Measurements from ENCODE around the gene ADAM30. TPM values are rescaled to one million over a fixed set of nuclear protein-coding genes. Genes with fewer than 3 reads are reported as not detected.

The ADAM30 gene
- total RNA-seq, 1 donor, result under 0.01 TPM

DNA sequence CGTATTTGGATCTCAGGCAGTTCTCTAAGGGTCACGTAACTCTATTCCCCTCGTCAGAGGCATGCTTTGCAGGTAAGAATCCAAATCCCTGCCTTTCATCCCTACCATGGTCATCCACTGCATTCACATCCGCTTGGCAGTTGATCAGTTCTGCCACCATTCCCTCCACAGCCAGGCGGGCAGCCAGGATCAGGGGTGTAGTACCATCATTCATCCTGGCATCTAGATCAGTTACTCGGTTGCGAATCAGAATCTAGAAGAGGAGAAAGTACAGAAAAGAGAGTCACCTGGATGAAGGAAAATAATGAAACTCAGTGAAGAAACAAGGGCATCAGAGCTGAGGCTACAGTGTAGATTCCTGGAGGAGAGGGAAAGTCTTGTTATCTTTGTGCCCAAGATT, 22.0 kb upstream of the ADAM30 start:
- no peak for TF ChIP-seq CTCF (IDR thresholded peaks at IDR 0.05; ENCODE audit: insufficient read depth, low read depth, low read length)
- no peak for DNase-seq (ENCODE audit: low read depth)
- H3K4me3 ChIP-seq (ENCODE audit: low read depth, low read length), result no peak overlapping the region

- no peak overlapping the region for H3K4me3 ChIP-seq (ENCODE audit: low read depth, low read length)
- TF ChIP-seq CTCF (IDR thresholded peaks at IDR 0.05; ENCODE audit: insufficient read depth, low read depth, low read length), result no peak
- no peak for DNase-seq (ENCODE audit: low read depth)
Measured at GRCh38 chr1:119917304-119918055, 21.2 kb upstream of the ADAM30 start.

- H3K4me3 ChIP-seq (ENCODE audit: low read depth, low read length), result no peak overlapping the region
- no peak for TF ChIP-seq CTCF (IDR thresholded peaks at IDR 0.05; ENCODE audit: insufficient read depth, low read depth, low read length)
- DNase-seq (ENCODE audit: low read depth), result no peak
Measured at GRCh38 chr1:119915517-119915916, 19.2 kb upstream of the ADAM30 start.

DNA sequence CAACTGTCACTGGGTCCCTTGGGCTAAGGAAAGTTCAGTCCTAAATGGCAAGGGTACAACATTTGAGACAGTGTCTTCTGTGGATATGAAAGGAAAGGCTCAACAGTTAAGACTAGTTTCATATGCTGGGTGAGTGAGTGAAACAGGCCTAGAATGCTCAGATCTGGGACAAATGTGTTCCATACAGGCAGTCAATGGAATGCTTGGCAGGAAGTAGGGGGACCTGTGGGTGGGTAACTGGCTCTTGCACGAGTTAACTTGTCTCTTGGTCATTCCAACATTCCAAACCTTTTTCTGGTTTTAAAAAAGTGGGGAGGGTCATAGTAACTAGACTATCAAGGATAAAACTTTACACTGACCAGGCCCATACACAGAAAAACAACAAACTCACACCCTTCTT, 17.8 kb upstream of the ADAM30 start:
- DNase-seq (ENCODE audit: low read depth), result no peak
- TF ChIP-seq CTCF (IDR thresholded peaks at IDR 0.05; ENCODE audit: insufficient read depth, low read depth, low read length), result no peak
- no peak overlapping the region for H3K4me3 ChIP-seq (ENCODE audit: low read depth, low read length)

DNA sequence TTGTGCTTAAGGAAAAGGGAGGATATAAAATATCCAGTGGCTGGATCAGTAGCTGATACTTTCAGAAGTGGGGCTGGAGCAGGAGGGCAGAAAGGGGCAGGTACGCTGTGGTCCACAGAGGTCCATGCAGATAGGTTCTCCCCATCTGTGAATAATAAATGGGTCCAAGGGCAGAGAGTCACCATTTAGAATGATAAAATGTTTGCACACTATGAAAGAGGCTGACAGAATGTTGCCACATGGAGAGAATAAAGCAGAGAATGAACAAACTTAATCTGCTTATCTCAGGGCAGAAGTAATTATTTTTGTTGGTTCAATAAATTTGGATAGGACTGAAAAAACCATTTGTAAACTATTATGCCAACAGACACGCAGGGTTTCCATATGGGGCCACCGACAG, 16.6 kb upstream of the ADAM30 start:
- no peak for DNase-seq (ENCODE audit: low read depth)
- H3K4me3 ChIP-seq (ENCODE audit: low read depth, low read length), result no peak overlapping the region
- TF ChIP-seq CTCF (IDR thresholded peaks at IDR 0.05; ENCODE audit: insufficient read depth, low read depth, low read length), result no peak

DNA sequence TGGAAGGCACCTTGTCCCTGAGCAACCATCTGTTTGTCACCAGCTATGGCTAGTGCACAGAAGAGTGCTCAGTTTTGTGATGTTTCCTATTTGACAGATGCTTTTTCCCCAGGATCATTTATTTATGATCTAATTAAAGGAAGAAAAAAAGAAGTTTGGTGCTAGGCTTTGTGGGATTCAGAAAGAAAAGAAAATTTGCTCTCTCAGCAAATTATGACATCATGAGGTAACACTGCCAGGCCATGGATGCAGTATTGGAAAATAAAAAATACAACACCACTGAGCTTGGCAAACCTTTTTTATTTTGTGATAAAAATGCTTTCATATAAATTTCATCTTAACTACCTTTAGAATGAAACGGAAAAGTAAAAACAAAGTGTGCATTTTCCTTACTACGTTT, 15.5 kb upstream of the ADAM30 start:
- no peak overlapping the region for H3K4me3 ChIP-seq (ENCODE audit: low read depth, low read length)
- TF ChIP-seq CTCF (IDR thresholded peaks at IDR 0.05; ENCODE audit: insufficient read depth, low read depth, low read length), result no peak
- DNase-seq (ENCODE audit: low read depth), result no peak

DNA sequence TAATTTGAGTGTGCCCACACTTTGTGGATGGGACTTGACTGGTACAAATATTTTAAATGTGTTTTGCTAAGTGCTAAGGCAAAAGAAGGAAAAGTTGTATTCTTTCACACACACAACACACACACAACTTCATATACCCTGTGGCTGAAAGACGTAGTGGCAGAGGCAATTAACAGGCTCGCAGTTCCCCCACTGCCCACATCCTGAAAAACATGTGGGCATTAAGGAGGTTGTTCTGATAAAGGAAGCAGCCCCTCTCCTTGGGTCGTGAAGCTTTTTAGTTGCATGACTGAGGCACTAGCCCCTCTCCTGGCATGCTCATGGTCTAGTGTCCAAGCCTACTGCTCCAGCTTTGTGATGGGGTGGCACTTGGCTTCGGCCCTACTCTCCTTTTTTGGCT, 14.3 kb upstream of the ADAM30 start:
- no peak for DNase-seq (ENCODE audit: low read depth)
- TF ChIP-seq CTCF (IDR thresholded peaks at IDR 0.05; ENCODE audit: insufficient read depth, low read depth, low read length), result no peak
- H3K4me3 ChIP-seq (ENCODE audit: low read depth, low read length), result no peak overlapping the region
